Left hindlimb (tissue), 1 donor: Measurements from ENCODE around the gene GALNT2.

ENCODE experiments used
- DNase-seq: peaks from one replicate; pipeline ENCODE4 v3.0.0-alpha.2; 2018

Gene GALNT2

DNA sequence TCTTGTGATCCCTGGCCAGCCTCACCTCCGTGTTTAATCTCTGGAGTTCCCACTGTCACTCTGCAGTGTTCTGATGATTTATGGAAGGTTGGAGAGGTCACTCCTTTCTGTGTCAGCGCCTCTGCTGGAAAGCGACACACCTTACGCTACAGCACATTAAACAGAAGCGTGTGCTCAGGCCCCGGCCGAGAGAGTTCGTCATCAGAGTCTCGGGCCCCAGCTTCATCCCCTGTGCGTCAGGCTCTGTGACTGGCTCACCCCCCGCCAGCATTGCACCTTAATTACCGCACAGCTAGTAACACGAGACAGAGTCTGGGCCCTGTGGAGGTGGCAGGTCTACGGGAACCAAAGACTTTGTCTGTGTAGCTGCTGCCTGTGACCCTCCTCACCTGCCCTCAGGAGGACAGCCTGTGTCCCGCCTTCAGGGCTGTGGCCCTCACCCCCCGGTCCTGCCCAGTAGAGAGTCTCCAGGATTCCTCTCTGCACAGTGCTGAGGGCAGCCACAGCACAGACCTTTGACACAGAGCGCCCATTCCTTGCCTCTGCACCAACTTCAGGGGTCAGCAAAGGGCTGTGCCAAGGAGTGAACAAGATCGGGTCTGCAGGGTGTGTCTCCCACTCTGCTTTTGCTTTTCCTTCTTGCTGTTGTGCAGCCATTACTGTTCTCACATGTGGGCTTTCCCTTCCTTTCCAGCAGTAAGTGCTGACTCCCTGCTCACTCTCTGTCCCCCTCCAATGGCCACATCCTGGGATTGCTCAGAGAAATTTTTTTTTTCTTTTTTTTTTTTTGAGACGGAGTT lies 201.5 kb downstream of the GALNT2 start:
- DNase-seq = no peak

DNA sequence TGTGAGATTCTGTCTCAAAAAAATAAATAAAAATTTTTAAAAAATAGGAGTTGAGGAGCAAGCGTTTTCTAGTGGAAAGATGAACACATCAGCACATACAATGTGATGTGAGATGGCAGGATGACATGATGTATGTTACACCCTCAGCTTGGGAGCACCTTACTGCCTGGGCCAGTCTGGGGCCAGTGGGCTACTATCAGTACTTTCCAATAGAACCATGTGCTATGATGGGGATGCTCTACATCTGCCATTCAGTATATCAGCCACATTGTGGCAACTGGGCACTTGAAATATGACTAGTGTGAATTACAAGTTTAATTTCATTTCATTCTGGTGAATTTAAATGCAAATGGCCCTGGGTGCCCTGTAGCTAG lies 203.1 kb downstream of the GALNT2 start:
- DNase-seq = no peak

DNA sequence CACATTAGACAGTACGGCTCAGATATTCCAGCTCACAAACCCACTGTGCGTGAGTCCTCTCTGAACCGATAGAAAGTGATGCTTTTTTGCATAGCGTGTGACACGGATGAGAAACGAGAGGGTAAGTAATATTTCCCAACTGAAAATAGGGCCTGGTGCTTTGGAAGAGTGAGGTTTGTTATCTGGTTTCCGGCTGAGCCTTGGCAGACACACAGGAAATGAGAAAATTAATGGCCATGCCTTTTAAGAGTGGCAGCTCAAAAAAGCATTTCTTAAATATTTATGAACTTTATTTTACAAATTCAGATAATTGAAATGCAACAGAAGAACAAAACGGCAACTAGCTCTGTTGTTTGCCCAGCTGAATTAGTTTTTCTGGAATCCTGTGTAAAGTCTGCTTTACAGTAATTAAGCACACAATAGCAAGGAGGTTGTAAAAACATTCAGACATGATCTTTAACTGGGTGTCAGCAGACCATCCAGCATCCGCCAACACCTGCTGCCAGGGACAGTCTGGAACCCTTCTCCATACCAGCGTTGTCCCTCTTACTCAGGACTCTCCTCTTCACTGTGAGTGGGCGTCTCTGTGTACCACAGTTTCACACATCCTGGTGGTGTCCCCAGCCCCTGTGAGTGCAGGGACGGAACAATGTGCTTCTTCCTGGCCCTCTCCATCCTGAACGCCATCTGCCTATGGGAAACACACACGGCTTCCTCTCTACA lies 203.7 kb downstream of the GALNT2 start:
- DNase-seq = no peak

DNA sequence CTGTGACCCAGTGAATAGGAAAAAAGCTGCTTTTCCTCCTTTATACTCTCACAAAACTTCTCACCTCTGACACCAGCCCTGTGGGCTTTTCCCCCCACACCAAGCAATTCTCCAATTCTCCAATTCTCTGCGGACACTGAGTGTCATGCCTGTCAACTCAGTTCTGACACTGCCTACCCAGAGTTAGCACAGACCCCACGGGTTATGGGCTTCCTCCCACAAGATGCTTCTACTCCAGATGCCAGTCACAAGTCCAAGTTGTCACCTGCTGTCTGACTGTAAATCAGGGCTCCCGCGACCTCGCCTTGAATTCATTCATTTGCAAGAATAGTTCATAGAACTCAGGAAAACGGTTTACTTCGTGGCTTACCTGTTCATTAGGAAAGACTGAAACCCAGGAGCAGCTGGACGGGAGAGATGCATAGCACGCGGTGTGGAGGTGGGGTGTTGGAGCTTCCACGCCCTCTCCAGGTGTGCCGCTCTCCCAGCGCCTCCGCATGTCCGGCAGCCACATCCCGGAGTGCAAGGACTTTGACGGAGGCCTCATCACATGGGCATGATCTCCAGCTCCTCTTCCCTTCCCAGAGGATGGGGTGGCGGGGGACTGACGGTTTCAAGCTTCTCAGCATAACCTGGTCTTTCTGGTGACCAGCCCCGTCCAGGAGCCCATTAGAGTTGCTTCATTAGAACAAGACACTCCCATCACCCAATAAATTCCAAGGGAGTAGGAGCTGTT lies 204.4 kb downstream of the GALNT2 start:
- no peak for DNase-seq

DNA sequence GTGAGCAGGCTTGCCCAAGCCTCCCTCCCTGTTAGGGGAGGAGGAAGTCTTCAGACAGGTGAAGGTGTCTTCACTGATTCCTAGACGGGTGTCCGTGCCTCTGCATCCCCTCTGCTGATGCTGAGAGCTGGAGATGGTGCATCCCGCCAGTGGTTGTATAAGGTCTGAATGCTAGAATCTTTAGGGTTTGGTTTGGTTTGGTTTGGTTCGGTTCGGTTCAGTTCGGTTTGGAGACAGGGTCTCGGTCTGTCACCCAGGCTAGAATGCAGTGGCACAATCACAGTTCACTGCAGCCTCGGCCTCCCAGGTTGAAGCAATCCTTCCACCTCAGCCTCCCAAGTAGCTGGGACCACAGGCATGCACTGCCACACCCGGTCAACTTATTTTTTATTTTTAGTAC lies 205.5 kb downstream of the GALNT2 start:
- DNase-seq = no peak

DNA sequence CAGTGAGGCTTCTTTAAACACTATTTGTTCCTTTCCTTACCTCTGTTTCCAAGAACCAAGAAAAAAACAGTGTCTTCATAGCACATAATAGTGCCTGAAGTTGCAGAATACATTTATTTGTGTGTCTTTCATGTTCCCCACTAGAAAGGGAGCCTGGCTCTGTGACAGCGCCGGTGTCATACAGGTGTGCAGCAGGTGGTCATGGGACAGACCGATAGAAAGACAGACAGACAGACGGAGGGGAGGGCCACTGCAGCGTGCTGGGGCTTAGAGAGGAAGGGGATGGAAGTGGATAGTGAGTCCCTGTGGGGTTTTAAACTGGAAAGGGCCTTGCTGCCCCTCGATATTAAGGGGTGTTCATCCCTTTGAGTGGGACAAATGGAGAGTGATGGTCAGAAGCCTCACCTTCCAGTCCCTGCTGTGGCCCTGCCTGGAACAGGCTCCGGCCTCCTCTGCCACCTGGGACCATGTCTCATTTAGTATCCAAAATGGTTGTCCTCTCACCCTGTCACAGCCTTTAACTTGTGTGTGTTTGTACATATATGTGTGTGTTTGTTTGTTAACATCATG lies 206.2 kb downstream of the GALNT2 start:
- DNase-seq = no peak

DNA sequence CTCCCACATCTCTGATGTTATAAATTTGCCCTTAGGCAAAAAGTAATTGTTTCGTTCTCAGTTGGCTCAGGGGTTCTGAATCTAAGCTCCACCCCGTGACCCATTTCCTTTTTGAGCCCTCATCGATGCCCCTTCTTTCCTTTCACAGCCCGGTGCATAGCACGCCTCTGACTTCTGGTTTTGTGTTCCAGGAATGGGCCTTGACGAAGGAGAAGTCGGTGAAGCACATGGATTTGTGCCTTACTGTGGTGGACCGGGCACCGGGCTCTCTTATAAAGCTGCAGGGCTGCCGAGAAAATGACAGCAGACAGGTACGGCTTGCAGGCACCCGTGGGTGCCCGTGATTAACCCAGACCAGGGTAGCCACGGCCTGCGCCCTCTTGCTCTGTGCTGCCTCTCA lies 207.2 kb downstream of the GALNT2 start:
- no peak for DNase-seq

DNA sequence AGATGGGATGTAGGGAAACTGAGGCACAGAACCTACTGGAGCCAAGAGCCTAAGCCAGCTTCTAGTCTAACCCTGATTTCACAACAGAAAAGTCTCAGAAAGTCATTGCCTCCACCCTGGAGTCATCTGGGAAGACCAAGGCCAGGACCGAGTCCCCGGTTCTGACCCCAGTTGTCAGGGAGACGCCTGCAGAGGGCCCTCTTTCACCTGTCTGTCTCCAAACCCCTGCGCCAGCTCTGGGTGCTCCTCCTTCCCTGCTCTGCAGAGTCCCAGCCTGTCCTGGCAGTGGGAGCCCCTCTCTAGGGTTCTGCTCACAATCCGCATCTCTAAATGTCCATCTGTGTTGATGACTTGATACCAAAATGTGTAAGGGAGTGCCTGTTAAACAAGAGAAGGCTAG lies 209.4 kb downstream of the GALNT2 start:
- no peak for DNase-seq

DNA sequence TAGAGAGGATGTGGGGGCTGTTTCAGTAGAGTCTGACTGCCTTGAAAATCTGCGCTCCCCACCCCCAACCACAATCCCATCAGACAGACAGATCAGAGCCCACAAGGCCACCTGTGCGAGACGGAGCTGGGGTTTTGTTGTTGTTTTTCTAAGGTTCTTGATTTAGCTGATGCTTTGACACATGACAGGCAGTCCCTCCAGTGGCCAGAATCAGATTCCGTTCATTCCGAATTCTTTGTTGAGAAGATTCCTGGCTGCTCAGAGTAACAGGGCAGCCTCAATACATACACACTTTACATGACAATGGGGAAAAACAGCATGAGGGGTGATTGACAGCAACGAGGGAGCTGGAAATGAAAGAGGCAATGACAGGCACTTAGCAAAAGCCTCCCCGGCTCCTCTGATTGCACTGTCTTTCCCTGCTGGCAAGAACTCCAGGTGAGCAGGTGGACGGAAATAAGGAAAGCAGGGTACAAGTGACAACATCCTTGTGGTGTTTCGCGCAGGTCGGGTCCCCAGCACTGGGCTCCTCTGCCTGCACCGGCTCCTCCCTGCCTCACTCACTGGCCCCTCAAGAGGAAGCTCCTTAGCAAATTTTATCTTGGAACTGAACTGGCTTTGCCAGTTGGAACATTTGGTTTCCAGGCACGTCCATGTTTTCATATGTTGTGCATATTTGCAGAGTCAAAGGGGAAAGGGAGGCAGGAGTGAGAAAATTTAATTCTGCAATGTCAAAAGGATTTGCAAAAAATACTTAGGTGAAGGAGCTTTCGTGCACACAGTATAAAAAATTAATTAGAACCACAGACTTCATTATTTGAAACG lies 210.4 kb downstream of the GALNT2 start:
- no peak for DNase-seq

DNA sequence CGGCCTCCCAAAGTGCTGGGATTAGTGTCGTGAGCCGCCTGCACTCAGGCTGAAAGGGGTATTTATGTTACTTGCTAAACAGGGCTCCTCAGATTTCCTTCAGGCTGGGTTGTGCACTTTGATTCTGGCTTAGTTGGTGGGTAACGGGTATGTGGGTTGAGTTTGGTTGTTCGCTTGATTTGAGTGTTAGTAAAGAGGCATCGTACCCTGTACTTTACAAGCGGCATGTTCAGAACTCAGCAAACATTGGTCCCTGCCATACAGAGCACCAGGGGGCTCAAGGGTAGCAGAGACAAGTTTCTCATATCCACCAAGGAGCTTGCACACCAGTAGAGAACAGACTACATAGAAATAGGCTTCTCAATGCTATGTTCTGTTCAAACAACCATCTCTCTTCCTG lies 211.3 kb downstream of the GALNT2 start:
- DNase-seq = no peak

DNA sequence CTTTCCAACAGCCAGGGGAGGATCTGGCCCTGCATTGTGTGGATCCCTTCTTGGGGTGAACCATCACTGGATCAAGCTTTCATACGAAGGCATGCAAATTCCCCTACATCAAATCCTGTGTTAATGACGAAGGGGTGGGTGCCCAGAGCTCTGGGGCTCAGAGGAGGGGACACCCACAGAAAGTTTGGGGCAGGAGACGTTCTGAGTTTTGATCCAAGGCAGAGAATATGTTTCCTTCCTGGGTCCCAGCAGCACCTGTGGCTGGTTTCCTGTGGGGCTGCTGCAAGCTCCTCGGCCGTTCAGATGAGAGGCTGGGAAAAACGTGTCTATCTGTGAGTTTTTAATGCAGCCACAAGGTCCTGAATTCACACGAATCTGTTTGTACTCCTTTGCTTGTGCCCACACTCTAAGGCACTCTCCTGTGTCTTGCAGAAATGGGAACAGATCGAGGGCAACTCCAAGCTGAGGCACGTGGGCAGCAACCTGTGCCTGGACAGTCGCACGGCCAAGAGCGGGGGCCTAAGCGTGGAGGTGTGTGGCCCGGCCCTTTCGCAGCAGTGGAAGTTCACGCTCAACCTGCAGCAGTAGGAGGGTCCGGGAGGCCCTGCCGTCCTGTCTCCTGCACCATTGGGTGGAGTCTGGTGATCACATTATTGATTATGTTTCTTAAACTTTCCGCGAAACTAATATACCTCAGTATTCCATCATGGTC lies 212.0 kb downstream of the GALNT2 start:
- no peak for DNase-seq

DNA sequence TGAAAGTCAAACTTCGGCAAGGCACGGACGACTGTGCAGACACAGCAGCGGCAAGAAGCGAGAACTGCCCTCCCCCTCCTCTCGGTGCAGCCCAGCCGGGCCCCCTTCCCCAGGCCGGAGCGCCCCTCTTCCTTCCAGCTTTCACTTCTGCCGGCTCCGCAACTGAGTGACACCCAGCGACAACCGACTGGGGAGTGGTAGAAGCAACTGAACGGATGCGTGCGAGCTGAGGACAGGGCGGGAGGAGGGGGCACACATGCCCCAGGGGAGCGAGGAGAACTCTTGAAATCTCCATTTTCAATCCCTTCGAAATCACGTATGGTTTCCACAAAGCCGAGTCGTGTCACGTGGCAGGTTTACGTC lies 212.5 kb downstream of the GALNT2 start:
- DNase-seq = no peak

DNA sequence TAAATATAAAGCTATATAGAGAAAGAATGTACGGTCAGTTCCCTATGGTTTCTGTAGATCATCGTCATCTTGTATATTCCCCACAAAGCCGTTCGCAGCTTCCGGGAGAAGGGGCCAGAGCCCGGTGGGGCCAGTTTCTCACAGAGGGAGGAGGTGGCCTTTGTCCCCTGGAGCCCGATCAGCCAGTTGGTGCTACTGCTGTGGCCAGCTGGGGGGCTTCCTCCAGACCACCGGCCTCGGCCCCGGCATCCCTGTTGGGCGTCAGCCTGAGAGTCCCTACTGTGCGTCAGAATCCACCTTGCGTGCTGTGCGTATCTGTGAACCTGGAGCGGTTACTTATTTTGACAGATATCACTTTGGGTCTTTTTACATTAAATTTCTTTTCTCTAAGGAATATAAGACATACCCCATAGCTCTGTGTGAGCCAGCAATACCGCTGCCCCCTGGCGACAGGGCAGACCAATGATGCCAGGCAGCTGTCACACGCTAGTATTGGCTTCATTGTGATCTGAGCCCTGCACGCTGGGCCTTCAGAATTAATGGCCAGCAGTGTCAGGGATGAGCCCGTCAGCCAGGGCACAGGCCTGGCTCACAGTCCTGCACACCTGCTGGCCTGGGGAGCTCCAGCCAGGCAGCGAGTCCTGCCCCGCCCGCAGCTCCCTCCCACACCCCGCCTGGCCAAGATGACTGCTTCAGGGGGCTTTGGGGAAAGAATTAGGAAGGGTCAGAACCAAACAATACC lies 213.2 kb downstream of the GALNT2 start:
- no peak for DNase-seq

DNA sequence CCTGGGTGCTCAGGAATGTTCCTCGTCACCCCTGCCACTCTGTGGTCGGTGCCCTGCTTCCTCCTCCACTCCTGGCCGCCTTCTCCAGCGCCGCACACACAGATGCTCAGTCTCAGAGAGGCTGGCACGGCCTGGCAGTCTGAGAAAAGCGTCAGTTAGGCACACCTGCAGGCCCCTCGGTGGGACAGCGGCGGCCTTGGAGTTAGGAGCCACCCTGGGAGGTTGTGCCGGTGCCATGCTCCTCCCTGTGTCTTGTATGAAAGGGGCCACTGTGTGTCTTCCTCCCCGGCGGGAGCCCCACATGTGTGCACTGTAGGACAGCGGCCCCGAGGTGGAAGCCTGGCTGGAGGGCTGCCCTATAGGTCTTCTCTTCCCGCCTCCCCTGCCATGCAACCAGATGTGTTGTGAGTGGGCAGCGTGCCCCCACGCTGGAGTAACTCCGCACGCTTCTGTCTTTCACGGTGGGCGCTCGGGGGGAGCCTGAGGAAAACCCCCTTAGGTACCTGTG lies 213.9 kb downstream of the GALNT2 start:
- no peak for DNase-seq

DNA sequence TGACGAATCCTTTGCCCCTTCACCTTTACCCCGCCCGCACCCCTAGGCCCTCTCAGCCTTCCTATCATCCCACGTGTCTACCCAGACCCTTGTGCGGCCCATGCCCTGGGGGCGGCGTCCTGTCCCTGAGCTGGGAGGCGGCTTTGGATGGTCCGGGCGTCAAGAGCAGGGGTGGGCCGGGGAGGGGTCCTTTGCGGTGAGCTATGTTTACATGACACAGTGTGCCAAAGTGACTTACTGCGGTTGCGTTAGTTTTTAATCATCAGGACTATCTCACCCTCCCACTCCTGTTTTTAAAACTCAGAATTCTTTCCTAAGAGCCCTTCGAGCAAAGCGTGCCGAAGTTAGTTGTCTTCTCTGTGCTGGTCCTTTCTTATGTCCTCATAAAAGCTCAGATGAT lies 214.5 kb downstream of the GALNT2 start:
- no peak for DNase-seq

DNA sequence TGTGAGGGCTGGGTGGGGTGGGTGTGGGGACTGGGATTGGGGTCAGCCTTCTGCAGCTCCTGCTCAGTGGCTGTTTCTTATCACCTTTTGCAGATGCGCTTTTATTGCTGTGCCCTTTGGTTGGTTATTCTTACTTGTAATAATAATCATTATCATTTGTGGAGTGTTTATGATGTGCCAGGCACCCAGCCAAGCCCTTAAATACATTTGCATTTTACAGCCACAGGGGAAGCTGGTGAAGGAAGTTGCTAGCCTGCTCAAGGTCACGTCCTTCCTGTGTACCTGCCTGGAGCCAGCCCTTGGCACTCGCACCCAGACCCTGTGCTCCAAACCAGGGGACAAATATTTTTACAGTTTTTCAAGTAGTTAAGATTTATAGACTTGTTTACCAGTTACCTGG lies 215.1 kb downstream of the GALNT2 start:
- no peak for DNase-seq

DNA sequence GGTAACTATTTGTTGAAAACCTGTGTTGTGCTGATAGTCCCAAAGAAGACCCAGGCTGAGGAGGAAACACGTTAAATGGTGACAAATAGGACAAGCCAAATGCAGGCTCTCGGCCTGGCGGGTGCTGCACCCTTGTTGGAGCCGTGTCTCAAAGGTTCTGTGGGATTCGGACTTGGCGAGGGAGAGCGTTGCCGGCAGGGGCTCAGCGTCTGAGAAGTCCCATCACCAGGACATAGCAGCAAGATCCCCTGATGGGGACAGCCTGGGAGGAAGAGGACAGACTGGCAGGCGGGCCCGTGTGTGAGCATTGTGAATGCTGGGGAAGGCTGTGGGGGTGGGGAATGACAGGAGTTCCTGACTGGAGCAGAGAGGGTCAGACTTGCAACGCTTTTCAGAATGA lies 216.6 kb downstream of the GALNT2 start:
- DNase-seq = no peak

DNA sequence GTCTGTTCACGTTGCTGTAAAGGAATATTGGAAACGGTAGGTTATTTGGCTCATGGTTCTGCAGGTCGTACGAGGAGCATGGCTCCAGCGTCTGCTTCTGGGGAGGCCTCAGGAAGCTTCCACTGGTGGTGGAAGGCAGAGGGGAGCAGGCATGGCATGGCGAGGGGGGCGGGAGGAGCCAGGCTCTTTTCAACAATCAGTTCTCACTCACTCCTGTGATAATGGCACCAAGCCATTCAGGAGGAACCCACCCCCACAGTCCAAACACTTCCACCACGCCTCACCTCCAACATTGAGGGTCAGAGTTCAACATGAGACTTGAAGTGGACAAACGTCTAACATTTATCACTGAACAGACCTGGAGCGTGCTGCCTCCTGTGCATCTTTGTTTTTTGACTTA lies 217.9 kb downstream of the GALNT2 start:
- DNase-seq = no peak

DNA sequence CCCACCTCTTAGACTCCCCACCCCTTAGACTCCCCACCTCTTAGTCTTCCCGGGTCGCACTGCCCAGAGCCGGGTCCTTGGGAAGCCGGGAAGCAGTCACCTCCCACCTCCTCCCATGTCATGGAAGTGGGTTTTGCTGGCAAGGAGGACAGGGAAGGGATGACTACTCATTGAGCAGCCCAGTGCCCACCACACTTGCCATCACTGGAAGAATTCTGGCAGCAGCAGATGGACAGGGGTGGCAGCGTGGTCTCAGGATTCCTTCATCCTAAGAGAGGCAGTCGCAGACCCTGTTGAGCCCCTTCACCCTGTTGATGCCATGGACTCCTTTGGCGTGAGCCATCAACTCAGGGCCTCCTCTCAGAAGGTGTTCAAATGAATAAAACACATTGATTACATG lies 218.3 kb downstream of the GALNT2 start:
- DNase-seq = no peak

DNA sequence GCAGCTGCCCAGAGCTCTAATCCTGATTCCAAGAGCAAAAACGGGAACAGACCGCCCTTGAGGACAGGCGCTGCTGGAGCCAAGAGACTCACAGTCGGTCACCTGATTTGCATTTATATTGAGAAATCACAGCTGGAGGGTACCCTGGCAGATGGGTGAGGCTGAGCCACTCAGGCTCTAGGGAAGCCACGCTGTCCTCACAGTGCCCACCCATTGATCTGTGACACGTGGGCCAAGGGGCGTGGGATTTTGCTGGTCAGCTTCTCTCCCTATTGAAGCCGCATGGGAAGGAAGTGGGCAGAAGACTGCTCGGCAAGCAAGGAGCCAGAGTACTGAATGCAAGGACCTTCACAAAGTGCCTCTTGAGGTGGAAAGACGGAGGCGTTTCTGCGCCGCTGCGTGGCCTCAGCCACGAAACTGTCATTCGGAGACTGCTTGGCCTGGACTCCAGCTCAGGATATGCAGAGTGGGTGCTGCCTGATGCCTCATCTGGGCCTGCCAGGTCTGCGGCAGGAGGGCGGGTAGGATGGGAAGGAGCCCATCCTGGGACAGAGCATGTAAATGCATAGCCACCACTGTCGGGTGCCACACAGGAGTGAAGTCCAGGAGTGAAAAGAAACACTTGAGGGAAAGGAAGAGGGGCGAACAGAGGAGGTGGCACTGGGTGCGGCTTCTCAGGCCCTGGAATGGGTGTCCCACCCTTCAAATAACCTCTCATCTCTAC lies 219.3 kb downstream of the GALNT2 start:
- DNase-seq = no peak
